GM12878 (cell line): ENCODE data around the gene ANTXR1.

Experiments
- BCL11A ChIP-seq: IDR thresholded peaks from 2 replicates; pipeline ENCODE4 v1.6.1; 2011; ENCODE audit warnings: low read depth, low read length
- CTCF ChIP-seq, 3 experiments: IDR thresholded peaks in 2 of 3; conservative IDR thresholded peaks in 1 of 3; 2 replicates each; pipeline ENCODE4 v1.5.1; 2011; ENCODE audit warnings: low read depth in 3 of 3, low read length in 3 of 3, mild to moderate bottlenecking in 3 of 3, control low read depth in 2 of 3, moderate library complexity in 2 of 3, inconsistent platforms in 1 of 3, mixed read lengths in 1 of 3; ENCODE audit not compliant: control insufficient read depth in 2 of 3, insufficient read depth in 1 of 3; ENCODE audit errors: extremely low read depth in 1 of 3
- POLR2A ChIP-seq: IDR thresholded peaks from 2 replicates; pipeline ENCODE4 v1.6.1; 2011; ENCODE audit warnings: low read depth, mild to moderate bottlenecking, low read length
- RAD21 ChIP-seq: IDR thresholded peaks from 2 replicates; pipeline ENCODE4 v1.6.1; 2011; ENCODE audit warnings: mild to moderate bottlenecking, low read depth, low read length, moderate library complexity; ENCODE audit not compliant: insufficient read depth
- SIN3A ChIP-seq: IDR thresholded peaks from 2 replicates; pipeline ENCODE4 v1.6.1; 2012; ENCODE audit warnings: low read depth, low read length, improper control_type of control experiment
- SMAD1 ChIP-seq: fragments of 450-650 bp; IDR thresholded peaks from 2 replicates; pipeline ENCODE4 v1.6.1; 2018; ENCODE audit warnings: mild to moderate bottlenecking, low read depth; ENCODE audit not compliant: partially characterized antibody
- YY1 ChIP-seq: IDR thresholded peaks from 2 replicates; pipeline ENCODE4 v1.6.1; 2011; ENCODE audit warnings: low read depth, mild to moderate bottlenecking, low read length
- ZBTB33 ChIP-seq: fragments of 450-650 bp; IDR thresholded peaks from 2 replicates; pipeline ENCODE4 v1.6.1; 2017; ENCODE audit warnings: mild to moderate bottlenecking
- ZNF384 ChIP-seq: IDR thresholded peaks from 2 replicates; pipeline ENCODE4 v1.6.1; 2012; ENCODE audit warnings: low read depth, mild to moderate bottlenecking, low read length, improper control_type of control experiment, borderline replicate concordance
- ZZZ3 ChIP-seq: IDR thresholded peaks from 2 replicates; pipeline ENCODE4 v1.6.1; 2011; ENCODE audit warnings: low read depth; ENCODE audit not compliant: control insufficient read depth, insufficient read length
- TF ChIP-seq, protein P1 (sequence below): fragments of 450-650 bp; IDR thresholded peaks from 2 replicates; pipeline ENCODE4 v1.6.1; 2017; ENCODE audit warnings: mild to moderate bottlenecking, moderate library complexity
- TF ChIP-seq, protein P2 (sequence below): IDR thresholded peaks from 2 replicates; pipeline ENCODE4 v1.6.1; 2011; ENCODE audit warnings: mild to moderate bottlenecking, low read depth, low read length, moderate library complexity; ENCODE audit not compliant: insufficient replicate concordance

DNA sequence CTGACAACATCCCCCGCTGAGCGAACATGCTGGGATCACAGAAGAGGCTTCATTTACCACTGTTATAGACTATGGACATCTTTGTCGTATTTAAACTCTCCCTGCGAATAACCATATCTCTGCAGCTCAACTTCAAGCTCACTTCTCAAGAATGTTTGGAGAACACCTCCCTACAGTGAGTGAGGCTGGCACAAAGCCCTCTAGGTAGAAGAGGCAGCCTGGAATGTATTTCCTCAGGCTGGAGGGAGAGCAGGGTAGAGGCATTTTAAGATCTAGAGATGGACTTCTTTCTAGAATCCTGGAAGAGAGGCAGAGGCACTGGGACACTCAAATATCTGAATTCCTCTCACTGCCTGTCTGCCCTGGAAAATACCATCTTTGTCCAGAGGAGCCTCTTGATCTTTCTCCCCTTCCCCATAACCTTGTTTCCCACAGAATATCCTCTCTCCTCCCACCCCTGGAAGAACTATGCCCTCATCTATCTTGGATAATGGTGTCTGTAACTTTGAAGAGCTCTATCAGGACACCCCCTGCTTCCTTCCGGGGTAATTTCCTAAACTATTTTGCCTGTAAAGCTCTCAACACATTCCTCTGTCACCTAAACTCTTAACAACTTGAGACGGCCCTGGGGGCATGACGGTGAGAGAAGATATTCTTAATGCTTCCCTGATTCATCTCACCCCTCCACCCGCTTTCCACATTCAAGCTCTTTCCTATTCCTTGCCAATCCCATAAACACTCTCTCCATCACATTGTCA lies 2.4 kb upstream of the ANTXR1 start:
- TF ChIP-seq ZZZ3, result no peak
- TF ChIP-seq CTCF (IDR thresholded peaks at IDR 0.05 in 2 of 3, conservative IDR thresholded peaks at IDR 0.05 in 1 of 3; ENCODE audit: control insufficient read depth in 2 of 3, extremely low read depth in 1 of 3, insufficient read depth in 1 of 3, low read depth in 3 of 3, low read length in 3 of 3), result no peak
- no peak for TF ChIP-seq SMAD1
- no peak for TF ChIP-seq POLR2A
- no peak for TF ChIP-seq YY1
- TF ChIP-seq BCL11A, result no peak
- TF ChIP-seq, protein P1, sequence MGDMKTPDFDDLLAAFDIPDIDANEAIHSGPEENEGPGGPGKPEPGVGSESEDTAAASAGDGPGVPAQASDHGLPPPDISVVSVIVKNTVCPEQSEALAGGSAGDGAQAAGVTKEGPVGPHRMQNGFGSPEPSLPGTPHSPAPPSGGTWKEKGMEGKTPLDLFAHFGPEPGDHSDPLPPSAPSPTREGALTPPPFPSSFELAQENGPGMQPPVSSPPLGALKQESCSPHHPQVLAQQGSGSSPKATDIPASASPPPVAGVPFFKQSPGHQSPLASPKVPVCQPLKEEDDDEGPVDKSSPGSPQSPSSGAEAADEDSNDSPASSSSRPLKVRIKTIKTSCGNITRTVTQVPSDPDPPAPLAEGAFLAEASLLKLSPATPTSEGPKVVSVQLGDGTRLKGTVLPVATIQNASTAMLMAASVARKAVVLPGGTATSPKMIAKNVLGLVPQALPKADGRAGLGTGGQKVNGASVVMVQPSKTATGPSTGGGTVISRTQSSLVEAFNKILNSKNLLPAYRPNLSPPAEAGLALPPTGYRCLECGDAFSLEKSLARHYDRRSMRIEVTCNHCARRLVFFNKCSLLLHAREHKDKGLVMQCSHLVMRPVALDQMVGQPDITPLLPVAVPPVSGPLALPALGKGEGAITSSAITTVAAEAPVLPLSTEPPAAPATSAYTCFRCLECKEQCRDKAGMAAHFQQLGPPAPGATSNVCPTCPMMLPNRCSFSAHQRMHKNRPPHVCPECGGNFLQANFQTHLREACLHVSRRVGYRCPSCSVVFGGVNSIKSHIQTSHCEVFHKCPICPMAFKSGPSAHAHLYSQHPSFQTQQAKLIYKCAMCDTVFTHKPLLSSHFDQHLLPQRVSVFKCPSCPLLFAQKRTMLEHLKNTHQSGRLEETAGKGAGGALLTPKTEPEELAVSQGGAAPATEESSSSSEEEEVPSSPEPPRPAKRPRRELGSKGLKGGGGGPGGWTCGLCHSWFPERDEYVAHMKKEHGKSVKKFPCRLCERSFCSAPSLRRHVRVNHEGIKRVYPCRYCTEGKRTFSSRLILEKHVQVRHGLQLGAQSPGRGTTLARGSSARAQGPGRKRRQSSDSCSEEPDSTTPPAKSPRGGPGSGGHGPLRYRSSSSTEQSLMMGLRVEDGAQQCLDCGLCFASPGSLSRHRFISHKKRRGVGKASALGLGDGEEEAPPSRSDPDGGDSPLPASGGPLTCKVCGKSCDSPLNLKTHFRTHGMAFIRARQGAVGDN, result no peak
- no peak for TF ChIP-seq ZBTB33
- TF ChIP-seq SIN3A, result no peak
- TF ChIP-seq, protein P2, sequence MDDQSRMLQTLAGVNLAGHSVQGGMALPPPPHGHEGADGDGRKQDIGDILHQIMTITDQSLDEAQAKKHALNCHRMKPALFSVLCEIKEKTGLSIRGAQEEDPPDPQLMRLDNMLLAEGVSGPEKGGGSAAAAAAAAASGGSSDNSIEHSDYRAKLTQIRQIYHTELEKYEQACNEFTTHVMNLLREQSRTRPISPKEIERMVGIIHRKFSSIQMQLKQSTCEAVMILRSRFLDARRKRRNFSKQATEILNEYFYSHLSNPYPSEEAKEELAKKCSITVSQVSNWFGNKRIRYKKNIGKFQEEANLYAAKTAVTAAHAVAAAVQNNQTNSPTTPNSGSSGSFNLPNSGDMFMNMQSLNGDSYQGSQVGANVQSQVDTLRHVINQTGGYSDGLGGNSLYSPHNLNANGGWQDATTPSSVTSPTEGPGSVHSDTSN, result no peak
- TF ChIP-seq RAD21, result no peak
- TF ChIP-seq ZNF384, result no peak
